SKM-1 (cell line): ENCODE data around the gene ZNF446.
"Not testable (repeated sequence)": the region's sequence is repeated elsewhere in the genome, so short reads cannot be mapped to it uniquely, and the experiment has no call there.

Source experiments
- DNase-seq: peaks from one replicate; lab custom pipeline; 2025; ENCODE audit not compliant: unreplicated experiment; lab: John Stamatoyannopoulos, UW

ZNF446 gene

GRCh38 chr19:58475714-58476497 is at the start of gene ZNF446:
Gene ZNF446, plus strand, starts transcription at chr19:58476352. Its CDS starts 867 bp downstream, at chr19:58477219.
- DNase-seq: peak; percentile 25

DNA sequence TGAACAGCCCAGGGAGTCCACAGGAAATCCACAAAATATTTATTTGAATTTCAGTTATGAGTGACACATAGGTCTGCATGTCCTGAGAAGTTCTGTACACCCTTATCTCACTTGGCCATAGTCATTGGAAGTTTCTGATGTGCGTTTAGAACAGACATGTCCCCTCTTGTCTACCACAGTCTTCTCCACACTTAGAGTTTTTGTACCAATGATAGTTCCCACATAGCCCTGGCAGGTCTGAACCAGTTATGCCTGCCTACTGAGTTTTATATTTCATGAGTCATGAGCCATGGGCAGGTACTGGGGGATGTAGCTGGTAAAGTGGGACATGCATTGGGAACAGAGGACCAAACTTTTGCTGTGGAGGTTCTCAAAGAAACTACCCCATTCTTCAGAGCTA is 47.5 kb upstream of the ZNF446 start:
- DNase-seq: no peak

- no peak for DNase-seq
Measured at GRCh38 chr19:58429745-58430144, 46.4 kb upstream of the ZNF446 start.

GRCh38 chr19:58434217-58434616 is 41.9 kb upstream of the ZNF446 start:
- DNase-seq: no peak

- DNase-seq: no peak
Measured at GRCh38 chr19:58439576-58440554, 36.3 kb upstream of the ZNF446 start, which contains the start of gene ZNF132. Gene ZNF132, minus strand, starts transcription at chr19:58440153. Its CDS starts 332 bp downstream, at chr19:58439821.

GRCh38 chr19:58440556-58440955 is 35.6 kb upstream of the ZNF446 start:
- no peak for DNase-seq

DNA sequence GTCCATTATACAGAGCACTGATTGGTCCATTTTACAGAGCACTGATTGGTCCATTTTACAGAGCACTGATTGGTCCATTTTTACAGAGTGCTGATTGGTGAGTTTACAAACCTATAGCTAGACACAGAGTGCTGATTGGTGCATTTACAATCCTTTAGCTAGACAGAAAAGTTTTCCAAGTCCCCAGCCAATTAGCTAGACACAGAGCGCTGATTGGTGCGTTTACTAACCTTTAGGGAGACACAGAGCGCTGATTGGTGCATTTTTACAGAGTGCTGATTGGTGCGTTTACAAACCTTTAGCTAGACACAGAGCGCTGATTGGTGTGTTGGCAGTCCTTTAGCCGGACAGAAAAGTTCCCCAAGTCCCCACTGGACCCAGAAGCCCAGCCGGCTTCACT is 33.2 kb upstream of the ZNF446 start:
- DNase-seq: not testable (repeated sequence)

DNA sequence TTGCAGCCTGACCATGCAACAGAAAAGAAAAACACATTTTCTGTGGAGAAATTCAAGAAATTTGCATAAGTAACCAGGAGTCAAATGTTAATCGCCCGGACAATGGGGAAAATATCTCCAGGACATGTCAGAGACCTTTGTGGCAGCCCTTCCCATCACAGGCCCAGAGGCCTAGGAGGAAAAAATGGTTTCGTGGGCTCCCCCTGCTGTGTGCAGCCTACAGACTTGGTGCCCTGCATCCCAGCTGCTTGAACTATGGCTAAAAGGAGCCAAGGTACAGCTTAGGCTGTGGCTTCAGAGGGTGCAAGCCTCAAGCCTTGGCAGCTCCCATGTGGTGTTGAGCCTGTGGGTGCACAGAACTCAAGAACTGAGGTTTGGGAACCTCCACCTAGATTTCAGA is 27.3 kb upstream of the ZNF446 start:
- not testable (repeated sequence) for DNase-seq

- DNase-seq: not testable (repeated sequence)
Measured at GRCh38 chr19:58449980-58450379, 26.2 kb upstream of the ZNF446 start.

DNA sequence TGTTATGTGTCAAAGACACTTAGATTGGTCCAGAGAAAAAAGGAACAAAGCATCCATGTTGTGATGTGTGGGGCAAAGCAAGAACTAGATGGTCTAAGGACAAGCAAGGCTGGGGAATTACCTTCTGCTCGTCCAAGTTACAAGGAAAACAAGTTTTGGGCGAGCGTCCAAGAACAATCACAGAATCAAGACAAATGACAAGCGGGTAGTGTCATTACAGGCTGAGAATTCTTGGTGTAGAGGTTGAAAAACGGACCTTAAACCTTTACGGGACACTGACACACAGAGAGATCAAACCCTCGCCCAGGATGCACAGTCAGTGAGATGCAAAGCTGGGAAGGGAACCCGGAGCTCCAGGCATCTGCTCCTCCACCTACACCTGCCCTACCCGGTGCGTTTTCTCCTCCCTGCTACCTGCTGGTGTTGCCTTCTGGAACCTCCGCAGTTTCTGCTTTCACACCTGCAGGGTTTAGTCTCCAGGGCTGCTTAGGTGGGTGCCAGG is 25.2 kb upstream of the ZNF446 start:
- no peak for DNase-seq

DNA sequence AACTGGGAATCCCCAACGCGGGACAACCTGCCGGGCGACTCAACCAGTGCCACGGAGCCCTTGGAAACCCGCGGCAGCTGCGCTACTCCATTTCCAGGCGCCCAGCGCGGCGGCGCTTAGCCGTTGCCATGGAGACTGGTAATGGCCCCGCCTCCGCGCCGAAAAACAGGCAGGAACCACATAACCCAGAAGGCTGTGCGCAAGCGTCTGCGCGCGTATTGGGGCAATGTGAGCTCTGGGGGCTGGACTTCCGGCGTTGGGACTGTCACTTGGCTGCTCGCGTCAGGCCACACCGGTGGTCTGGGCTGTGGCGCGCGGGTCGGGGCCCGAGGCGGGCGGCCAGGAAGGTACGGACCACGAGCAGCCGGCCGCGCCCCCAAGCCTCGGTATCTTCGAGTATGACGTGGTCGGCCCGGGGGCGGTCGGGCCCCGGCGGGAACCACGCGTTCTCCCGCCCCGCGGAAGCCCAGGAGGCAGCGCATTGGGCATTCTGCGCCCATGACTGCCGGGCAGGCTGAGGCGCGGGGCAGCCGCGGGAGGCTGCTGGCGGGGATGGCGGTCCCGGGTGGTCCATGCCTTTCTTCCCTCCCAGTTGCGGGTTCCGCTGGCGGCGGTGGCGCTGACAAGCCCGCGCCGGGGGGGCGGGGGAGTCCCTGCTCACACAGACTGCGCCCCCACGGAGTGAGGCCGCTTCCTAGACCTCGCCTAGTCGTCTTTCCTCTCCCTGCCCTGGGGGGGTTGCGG is 24.6 kb upstream of the ZNF446 start, which contains the start of gene ZNF324B:
Gene ZNF324B (plus strand): TSS at position 265 of the 744 bp plus-strand sequence. CDS start 2,080 bp downstream, outside the sequence.
- DNase-seq: peak; percentile 65

- DNase-seq: no peak
Measured at GRCh38 chr19:58453743-58454142, 22.4 kb upstream of the ZNF446 start.

- DNase-seq: no peak
Measured at GRCh38 chr19:58455306-58455705, 20.8 kb upstream of the ZNF446 start.

DNA sequence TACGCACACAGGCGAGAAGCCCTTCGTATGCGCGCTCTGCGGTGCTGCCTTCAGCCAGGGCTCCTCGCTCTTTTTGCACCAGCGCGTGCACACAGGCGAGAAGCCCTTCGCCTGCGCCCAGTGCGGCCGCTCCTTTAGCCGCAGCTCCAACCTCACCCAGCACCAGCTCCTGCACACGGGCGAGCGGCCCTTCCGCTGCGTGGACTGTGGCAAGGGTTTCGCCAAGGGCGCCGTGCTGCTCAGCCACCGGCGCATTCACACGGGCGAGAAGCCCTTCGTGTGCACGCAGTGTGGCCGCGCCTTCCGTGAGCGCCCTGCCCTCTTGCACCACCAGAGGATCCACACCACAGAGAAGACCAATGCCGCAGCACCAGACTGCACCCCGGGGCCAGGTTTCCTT is 20.0 kb upstream of the ZNF446 start:
- DNase-seq: no peak

GRCh38 chr19:58460039-58460438 is 16.1 kb upstream of the ZNF446 start:
- DNase-seq: no peak

DNA sequence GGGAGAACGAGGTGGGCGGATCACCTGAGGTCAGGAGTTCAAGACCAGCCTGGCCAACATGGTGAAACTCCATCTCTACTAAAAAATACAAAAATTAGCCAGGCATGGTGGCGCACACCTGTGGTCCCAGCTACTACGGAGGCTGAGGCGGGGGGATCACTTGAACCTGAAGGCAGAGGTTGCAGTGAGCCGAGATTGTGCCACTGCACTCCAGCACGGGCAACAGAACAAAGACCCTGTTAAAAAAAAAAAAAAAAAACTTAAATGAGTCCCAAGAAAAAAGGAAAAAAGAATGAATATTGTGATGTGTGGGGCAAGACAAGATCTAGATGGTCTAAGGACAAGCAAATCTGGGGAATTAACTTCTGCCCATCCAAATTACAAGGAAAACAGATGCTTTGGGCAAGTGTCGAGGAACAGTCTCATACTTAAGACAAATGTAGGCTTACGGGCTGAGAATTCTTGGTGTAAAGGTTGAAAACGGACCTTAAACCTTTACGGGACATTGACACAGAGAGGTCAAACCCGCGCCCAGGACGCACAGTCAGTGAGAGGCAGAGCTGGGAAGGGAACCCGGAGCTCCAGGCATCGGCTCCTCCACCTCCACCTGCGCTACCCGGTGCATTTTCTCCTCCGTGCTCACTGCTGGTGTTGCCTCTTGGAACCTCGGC is 9.9 kb upstream of the ZNF446 start:
- no peak for DNase-seq

DNA sequence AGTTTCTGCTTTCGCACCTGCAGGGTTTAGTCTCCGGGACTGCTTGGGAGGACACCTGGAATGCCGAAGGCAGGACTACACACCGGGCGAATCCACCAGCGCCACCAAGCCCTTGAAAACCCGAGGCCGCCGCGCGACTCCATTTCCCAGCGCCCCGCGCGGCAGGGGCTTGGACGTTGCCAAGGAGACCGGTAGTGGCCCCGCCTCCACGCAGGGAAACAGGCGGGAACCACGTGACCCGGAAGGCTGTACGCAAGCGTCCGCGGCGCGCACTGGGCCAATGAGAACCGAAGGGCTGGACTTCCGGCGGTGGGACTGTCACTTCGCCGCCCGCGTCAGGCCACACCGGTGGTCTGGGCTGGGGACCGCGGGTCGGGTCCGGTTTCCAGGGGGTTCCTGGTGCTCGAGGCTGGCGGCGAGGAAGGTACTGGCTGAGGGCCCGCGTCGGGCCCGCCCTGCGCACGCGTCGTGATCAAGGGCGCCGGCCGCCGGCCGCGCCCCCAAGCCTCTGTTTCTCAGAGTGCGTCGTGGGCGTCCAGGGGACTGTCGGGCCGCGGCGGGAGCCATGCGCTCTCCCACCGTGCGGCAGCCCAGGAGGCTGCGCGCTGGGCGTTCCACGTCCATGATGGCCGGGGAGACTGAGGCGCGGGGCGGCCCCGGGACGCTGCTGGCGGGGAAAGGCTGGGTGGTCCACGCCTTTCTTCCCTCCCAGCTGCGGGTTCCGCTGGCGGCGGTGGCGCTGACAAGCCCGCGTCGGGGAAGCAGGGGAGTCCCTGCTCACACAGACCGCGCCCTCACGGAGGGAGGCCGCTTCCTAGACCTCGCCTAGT is 9.2 kb upstream of the ZNF446 start, which contains the start of gene ZNF324:
Gene ZNF324 (plus strand): TSS at position 321 of the 830 bp plus-strand sequence. CDS start 2,106 bp downstream, outside the sequence.
- peak; percentile 44 for DNase-seq

GRCh38 chr19:58468216-58468839 is 7.8 kb upstream of the ZNF446 start:
- no peak for DNase-seq
